DMS153 treated with DMSO at 0.1 percent for 48 hours (cell line): ENCODE data around the gene ZIC2.
"Not testable (repeated sequence)": the region's sequence is repeated elsewhere in the genome, so short reads cannot be mapped to it uniquely, and the experiment has no call there.

Experiments used
- DNase-seq: peaks from one replicate; lab custom pipeline; 2025; ENCODE audit not compliant: unreplicated experiment; lab: John Stamatoyannopoulos, UW

ZIC2 gene

DNA sequence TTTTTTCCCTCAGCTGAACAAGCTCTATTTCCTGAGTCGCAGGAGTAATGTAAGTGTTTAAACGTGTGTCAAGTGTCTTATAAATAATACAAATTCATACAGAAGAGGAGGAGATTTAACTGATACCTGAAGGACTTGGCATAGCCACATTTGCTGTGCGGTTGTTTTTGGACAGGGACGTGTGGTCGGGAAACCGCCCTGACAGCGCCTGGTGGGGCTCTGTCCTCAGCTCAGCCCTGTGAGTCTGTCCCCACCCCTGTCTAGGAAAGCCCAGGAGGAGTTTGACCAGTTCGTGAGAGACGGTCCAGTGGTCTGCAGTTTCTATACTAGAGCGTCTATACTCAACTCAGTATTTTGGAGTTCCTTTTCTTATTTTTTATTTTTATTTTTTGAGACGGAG, 16.7 kb downstream of the ZIC2 start:
- DNase-seq: no peak

GRCh38 chr13:100014621-100015020, 33.0 kb downstream of the ZIC2 start:
- no peak for DNase-seq

DNA sequence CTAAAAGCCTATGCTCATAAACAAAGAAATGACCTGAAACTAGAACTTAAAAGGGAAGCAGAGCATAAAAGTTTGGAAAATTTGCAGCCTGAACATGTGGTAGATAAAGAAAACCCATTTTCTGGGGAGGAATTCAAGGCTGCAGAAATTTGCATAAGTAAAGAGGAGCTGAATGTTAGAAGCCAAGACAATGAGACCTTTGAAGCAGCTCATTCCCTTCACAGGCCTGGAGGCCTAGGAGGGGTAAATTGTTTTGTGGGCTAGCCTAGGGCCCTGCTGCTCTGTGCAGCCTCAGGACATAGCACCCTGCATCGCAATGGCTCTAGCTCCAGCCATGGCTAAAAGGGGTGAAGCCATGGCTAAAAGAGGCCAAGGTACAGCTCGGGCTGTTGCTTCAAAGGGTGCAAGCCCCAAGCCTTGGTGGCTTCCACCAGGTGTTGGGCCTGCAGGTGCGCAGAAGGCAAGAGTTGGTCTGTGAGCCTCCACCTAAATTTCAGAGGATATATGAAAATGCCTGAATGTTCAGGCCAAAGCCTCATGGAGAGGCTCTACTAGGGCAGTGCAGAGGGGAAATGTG, 38.3 kb downstream of the ZIC2 start:
- no peak for DNase-seq

GRCh38 chr13:100022798-100023197, 41.2 kb downstream of the ZIC2 start:
- no peak for DNase-seq

- no peak for DNase-seq
These were observed 42.4 kb downstream of the ZIC2 start for GRCh38 chr13:100024023-100024422.

DNA sequence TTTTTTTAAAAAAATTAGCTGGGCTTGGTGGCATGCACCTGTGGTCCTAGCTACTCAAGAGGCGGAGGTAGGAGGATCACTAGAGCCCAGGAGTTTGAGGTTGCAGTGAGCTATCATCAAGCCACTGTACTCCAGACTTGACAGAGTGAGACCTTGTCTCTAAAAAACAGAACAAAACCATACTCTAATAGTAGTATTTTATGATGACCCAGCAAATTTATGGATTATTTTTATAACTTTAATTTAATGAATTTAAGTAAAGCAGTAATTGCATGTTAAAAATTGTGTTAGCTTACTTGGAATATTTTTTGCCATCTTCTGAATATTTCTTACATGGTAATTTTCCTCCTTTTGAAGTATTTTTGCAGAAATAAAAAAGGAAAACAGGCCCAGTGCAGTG, 48.3 kb downstream of the ZIC2 start:
- DNase-seq: no peak

DNA sequence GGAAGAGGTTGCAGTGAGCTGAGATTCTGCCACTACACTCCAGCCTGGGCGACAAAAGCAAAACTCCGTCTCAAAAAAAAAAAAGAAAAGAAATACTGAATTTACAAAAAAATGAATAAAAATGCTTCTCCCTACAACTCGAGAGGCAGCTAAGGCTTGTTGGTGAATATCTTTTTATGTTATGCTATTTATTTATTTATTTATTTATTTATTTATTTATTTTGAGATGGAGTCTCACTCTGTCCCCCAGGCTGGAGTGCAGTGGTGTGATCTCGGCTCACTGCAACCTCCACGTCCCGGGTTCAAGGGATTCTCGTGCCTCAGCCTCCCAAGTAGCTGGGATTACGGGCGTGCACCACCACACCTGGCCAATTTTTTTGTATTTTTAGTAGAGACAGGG, 51.1 kb downstream of the ZIC2 start:
- not testable (repeated sequence) for DNase-seq

- no peak for DNase-seq
These were observed 54.4 kb downstream of the ZIC2 start for GRCh38 chr13:100035936-100036335.
